Calu3 (cell line): ENCODE data around the gene BMP8B. TPM values are rescaled to one million over a fixed set of nuclear protein-coding genes. Genes with fewer than 3 reads are reported as not detected.
A peak's percentile ranks its signal among the peaks of the same experiment; 100 is the strongest.

Experiments
- BruUV-seq: library from RNA; stranded (reverse); fragments of 400-500 nt; replicated peaks from 2 replicates; lab custom pipeline; 2021; lab: Mats Ljungman, UMichigan
- CTCF ChIA-PET: fragments of 300-600 bp; sonication (Branson Sonifier 250); formaldehyde crosslinking; loops from one replicate; lab custom pipeline; 2022; ENCODE audit warnings: antibody characterized with exemption; lab: Charles Lee
- DNase-seq: peaks from one replicate; pipeline ENCODE4 v3.0.0; 2022
- H3K27ac Mint-ChIP-seq: one replicate; pipeline ENCODE4 v1.8.0; 2022; ENCODE audit warnings: mixed read lengths; ENCODE audit not compliant: unreplicated experiment
- H3K27me3 Mint-ChIP-seq: one replicate; pipeline ENCODE4 v1.8.0; 2022; ENCODE audit warnings: mixed read lengths; ENCODE audit not compliant: unreplicated experiment
- H3K36me3 Mint-ChIP-seq: one replicate; pipeline ENCODE4 v1.8.0; 2022; ENCODE audit warnings: mild to moderate bottlenecking, moderate library complexity, mixed read lengths; ENCODE audit not compliant: insufficient read depth, unreplicated experiment
- H3K4me1 Mint-ChIP-seq: one replicate; pipeline ENCODE4 v1.8.0; 2022; ENCODE audit warnings: mild to moderate bottlenecking, low read depth, mixed read lengths; ENCODE audit not compliant: unreplicated experiment
- H3K4me3 Mint-ChIP-seq: one replicate; pipeline ENCODE4 v1.8.0; 2022; ENCODE audit warnings: mild to moderate bottlenecking, low read depth, moderate library complexity, mixed read lengths; ENCODE audit not compliant: unreplicated experiment
- H3K9me3 Mint-ChIP-seq: one replicate; pipeline ENCODE4 v1.8.0; 2022; ENCODE audit warnings: low read depth, mixed read lengths; ENCODE audit not compliant: unreplicated experiment
- CTCF ChIP-seq: fragments of 200-600 bp; IDR thresholded peaks from one replicate; pipeline ENCODE4 v1.8.0; 2022; ENCODE audit warnings: antibody characterized with exemption; ENCODE audit not compliant: unreplicated experiment
- intact Hi-C: fragments of 100-400 bp; cut with micrococcal nuclease; formaldehyde crosslinking; loops from one replicate; pipeline ENCODE4 v1.10.0; 2022; ENCODE audit not compliant: unreplicated experiment
- total RNA-seq: library from RNA; stranded (reverse); gene quantifications from 2 replicates; pipeline ENCODE4 v1.2.3, GENCODE V29; 2022

The BMP8B gene
- total RNA-seq, 1 experiment from 2014 or later: 6.8 TPM

- intact Hi-C loops: no loop called here
- no peak for DNase-seq
- Mint-ChIP-seq H3K36me3 (peaks cover 47% of the 10 kb centered on the region), H3K4me1 (peaks cover under 1% of the 10 kb centered on the region), H3K27ac (no peak overlapping the region), H3K27me3 (no peaks in the 10 kb centered on the region), H3K4me3 (no peak overlapping the region), H3K9me3 (no peaks in the 10 kb centered on the region)
- TF ChIP-seq CTCF: no peak
- CTCF ChIA-PET: no interaction called here
- BruUV-seq: no TSS peak
Measured at GRCh38 chr1:39745016-39745670, 43.5 kb downstream of the BMP8B start.

- Mint-ChIP-seq H3K36me3 (peaks cover 39% of the 10 kb centered on the region), H3K27me3 (peaks cover 38% of the 10 kb centered on the region), H3K4me1 (peaks cover 12% of the 10 kb centered on the region), H3K27ac (peak within 1 kb of the TSS; percentile 84), H3K4me3 (peak within 1 kb of the TSS; percentile 90), H3K9me3 (no peaks in the 10 kb centered on the region)
- TSS peak; percentile 28 for BruUV-seq
- no peak for TF ChIP-seq CTCF
- CTCF ChIA-PET: interaction anchor here (0.6 to 1.2 kb wide), 4 partner anchors 9 to 1937 kb away, joined by 3 to 4 read pairs (median 4); no protein-coding TSS in a partner anchor
- peak; percentile 88 for DNase-seq
- intact Hi-C loops: no loop called here
Measured at GRCh38 chr1:39738622-39739366, 49.9 kb downstream of the BMP8B start, which contains the start of gene PPIE. TSS of gene PPIE (plus strand) at chr1:39738882. CDS start at chr1:39738901, 19 bp downstream.

GRCh38 chr1:39737546-39738169, 51.0 kb downstream of the BMP8B start:
- no TSS peak for BruUV-seq
- Mint-ChIP-seq H3K27me3 (peaks cover 50% of the 10 kb centered on the region), H3K27ac (no peak overlapping the region), H3K9me3 (no peaks in the 10 kb centered on the region), H3K4me1 (peaks cover 12% of the 10 kb centered on the region), H3K36me3 (peaks cover 31% of the 10 kb centered on the region), H3K4me3 (no peak overlapping the region)
- CTCF ChIA-PET: no interaction called here
- TF ChIP-seq CTCF: no peak
- intact Hi-C loops: no loop called here
- no peak for DNase-seq

- Mint-ChIP-seq H3K9me3 (no peaks in the 10 kb centered on the region), H3K36me3 (peaks cover 18% of the 10 kb centered on the region), H3K27me3 (peaks cover 57% of the 10 kb centered on the region), H3K27ac (no peak overlapping the region), H3K4me1 (peaks cover 12% of the 10 kb centered on the region), H3K4me3 (no peak overlapping the region)
- CTCF ChIA-PET: no interaction called here
- TF ChIP-seq CTCF: no peak
- intact Hi-C loops: no loop called here
- no peak for DNase-seq
- no TSS peak for BruUV-seq
Measured at GRCh38 chr1:39735731-39736130, 52.9 kb downstream of the BMP8B start.
